ENCODE results near the gene ADM2.

ADM2 gene

DNA sequence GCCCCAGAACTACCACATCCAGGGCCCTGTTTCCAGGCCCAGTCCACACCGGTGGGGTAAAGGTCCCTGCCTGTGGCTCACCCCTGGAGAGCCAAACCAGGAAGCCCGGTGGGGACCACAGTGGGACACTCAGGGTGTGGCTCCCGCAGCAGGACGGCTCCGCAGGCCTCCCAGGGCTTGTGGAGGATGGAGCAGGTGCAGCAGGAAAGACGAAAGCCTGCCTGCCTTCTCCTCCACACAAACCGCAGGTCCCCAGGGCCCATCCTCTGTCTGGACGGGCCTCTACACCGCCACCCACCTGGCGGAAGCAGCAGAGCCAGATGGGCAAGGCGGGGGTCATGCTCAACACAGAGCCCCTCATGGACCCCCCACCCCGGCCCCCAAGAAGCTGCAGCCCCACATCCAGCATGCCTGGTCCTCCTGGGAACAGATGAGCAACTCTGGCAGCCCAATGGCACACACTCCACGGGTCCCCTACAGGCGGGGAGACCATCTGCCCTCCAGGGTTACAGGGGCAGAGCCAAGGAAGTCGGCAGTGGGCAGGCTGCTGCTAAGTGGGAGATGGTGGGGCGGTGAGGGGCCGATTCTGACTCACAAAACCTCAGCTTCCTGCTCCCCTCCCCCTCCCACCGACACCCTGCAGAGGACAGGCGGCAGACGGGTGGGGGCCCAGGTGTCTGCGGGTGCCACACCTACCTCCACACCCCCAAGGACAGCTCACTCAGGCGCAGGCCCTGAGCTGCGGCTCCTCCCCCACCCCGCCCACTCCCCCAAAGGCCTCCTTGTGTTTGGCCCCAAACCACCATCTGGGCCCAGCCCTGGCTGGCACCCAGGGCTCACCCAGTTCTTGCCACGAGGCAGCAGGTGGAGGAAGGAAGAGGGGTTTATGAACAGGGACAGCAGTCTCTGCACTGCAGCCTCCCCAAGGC, 11.7 kb upstream of the ADM2 start:
- DNase-seq, result peak; percentile 76

DNA sequence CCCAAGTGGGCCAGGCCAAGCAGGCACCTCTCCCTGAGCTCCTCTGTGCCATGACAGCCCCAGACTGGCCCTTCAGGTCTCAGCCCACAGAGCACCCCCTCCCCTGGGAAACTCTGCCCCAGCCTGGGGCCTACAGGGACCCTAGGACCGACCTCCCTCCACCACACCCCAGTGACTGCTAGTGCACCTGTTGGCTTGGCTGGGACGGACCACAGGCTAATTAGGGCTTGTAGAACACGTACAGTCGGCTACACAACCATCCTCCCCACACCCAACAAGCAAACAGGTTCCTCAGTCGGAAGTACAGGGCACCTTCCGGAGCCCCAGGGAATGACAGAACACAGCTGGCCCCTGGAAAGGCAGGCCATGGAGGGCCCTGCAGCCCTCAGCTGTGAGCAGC, 10.9 kb upstream of the ADM2 start:
- DNase-seq, result no peak

DNA sequence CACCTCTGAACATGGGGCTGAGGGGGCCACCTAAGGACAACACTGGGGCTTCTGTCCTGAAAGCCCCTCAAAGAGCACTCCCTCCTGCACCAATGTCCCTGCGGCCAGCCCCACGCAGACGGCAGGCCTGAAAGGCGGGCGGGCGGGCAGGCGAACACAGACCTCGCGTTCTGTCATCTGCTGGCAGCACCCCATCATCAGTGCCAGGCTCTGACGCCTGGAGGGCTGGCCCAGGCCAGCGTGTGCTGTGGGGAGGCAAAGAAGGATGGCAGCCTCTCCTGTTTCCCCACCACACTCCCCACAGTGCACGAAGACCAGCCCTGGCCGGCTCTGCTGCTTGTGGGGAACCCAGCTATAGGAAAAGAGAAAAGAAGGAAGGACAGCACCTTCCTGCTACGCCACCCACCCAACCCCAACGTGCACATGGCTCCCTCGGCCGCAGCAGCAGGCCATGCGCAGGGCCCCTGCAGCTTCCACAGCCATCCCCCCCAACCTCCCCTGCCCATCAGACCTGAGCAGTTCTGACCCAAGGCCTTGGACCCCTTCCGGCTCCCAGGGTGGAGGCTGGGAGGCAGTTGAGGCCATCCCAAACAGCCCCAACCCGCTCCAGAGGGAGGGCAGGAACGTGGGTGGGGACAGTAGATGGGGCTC, 10.0 kb upstream of the ADM2 start:
- no peak for DNase-seq

DNA sequence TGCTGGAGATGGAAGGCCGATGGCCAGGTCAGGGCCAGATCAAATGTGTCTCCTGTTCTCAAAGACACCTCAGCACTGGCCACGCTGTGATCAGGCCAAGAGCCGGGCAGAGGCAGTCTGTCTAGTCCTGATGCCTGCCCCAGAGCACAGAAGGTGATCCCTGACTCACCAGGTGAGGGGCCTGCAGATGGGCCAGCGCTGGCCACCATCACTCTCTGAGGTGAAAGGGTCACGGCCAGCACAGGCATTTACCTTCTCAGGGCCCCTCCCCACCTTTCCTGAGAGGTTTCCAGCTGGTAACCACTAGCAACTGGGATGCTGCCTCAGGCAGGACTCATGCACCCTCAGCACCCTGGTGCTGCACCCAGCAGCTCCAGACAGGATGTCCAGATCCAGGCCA, 9.4 kb upstream of the ADM2 start:
- DNase-seq, result no peak

DNA sequence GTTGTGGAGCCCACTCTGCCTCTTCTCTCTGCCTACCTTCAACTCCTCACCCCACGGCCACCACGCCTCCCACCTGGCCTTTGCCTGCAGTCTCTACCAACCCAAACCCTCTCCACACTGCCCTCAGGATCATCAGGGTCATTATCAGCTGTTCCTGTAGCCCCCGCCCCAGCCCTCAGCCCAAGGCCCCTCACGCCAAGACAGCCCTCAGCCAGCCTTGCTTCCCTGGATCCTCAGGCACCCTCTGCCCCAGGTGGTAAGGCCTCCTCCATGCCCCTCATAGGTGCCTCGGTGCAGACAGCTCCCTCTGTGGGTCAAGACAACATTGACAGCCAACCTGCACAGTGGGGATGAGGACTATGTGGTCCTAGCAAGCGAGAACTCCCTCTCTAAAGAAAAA, 8.3 kb upstream of the ADM2 start:
- no peak for DNase-seq

DNA sequence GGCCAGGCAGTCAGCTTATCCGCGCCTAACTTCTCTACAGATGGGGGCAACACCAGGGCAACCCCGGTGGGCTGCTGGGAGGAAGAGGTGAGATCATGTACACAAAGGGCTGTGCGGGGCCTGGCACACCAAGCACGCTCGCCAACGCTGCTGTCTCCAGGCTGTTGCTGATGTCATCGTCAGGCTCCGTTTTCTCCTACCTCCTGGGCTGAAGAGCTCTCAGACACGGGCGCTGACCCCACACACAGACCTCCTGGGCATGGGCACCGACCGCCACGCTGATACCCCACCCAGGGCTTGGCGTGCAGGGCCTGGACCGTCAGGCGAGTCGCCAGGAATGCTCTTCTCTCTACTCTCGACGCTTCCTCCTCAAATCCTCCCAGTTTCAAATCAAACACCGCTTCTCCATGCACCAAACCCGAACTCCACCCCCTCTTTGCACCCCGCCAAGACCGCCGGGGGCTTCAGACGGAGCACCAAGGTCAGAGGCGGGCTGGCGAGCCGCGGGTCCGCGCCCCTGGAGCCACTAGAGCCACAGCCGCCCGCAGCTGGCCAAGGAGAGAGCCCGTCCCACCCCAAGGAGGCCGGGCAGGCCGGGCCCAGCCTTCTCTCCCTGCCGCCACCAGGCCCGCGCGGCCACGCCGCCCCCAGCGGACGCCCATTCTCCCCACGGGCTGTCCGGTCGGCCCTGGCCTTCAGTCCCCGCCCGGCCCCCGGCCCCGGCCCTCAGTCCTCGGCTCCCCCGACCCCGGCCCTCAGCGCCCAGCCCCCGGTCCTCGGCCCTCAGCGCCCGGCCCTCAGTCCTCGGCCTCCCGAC, 7.3 kb upstream of the ADM2 start:
- DNase-seq, result peak; percentile 12

DNA sequence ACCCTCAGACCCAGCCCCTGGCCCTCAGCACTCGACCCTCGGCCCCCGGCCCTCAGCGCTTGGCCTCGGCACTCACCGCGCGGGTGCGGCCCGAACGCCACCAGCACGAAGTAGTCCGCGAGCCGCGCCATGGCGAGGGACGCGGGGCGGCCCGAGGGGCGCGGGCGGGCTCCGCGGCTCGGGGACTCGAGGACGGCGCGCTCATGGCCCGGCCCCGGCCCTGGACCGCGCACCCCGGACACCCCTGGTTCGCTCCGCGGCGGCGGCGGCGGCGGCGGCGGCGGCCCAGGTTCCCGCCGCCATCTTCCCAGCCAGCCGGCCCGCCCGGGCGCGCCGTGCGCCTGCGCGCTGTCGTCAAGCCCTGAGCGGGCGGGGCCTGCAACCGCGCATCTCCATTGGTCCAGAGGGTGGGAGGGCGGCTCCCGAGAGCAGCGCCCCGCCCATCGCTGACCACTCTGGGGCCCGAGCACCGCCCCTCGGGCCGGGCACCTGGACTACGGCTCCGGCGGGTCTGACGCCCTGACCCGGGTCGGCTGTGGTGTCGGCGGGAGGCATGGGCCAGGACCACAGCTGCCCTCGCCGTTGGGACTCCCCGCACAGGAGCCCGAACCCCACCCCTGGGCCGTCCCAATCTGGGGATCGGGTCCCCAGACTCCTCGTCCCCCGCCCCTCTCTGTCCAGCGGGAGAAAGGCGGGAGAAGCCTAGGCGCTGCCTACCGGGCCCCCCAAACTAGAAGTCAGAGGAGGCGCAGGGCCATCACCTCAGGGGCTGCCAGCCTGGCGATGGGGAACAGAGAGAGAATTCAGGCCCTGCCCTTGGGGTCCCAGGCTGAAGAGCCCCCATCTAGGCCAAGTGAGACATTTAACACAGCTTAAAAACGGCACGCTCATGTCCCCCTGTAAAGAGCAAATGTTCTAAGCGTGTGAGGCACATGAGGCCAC, 6.4 kb upstream of the ADM2 start, which contains the start of gene SBF1:
Gene SBF1, minus strand, starts transcription at position 326 of the 942 bp plus-strand sequence. Its CDS starts 195 bp downstream, at position 131.
- DNase-seq, result peak; percentile 50

DNA sequence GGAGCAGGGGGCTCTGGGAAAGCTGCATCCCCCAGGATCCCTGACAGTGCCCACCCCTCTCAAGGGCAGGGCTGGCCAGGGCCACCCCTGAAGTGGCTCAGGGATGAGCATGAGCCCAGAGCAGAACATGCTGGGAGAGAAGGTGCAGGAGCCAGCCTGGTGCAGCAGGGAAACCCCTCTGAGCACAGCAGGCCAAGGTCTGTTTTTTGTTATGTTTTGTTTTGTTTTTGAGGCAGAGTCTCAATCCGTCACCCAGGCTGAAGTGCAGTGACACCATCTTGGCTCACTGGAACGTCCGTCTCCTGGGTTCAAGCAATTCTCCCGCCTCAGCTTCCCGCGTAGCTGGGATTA, 5.7 kb upstream of the ADM2 start:
- no peak for DNase-seq

DNA sequence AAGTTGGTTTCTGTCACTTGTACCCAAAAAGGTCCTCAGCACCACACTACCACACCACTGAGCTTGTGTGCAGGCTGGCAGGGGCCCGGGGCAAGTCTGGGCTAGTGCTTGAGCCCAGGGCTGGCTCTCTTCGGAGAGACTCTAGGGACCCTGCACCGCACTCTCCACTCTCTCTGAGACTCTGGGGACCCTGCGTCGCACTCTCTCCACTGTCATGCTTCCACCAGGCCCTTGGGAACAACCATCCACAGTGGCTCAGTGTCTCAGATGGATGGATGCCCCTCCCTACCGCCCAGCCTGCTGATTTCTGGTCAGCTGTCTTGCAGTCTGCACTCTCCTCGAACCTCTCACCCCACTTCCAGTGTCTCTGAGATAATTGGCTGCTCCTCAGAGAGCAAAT, 4.5 kb upstream of the ADM2 start:
- DNase-seq, result no peak

DNA sequence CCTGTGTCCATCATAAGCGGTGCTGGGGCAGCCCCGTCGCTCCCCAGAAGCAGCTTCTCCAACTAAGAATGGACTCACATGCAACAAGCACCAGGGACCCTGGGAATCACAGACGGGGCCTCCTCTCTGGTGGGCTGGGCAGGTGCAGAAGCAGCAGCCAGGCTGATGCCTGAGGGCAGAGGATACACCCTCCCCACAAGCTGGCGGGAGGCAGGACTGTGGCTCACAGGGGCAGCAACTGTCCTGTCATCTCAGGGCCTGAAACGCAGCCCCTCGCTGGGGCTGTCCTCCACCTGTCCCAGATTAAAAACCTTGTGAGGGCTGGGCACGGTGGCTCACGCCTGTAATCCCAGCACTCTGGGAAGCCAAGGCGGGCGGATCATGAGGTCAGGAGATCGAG, 3.4 kb upstream of the ADM2 start:
- DNase-seq, result no peak

DNA sequence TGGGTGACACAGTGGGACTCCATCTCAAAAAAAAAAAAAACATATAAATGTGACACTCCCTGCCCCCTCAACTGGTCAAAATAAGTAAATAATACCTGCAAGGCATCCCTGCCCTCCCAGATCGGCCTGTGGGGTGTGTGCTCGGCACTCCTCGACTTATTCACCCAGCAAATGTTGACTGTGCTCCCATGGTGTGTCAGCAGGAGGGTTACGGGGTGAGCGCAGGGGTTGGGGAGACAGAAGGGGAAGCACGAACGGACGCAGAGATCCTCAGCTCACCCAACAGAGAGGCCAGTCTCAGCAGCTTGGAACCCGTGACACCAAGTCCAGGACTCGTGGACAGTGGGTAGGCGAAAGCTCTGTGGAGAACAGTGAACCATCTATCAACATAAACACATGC, 1.6 kb upstream of the ADM2 start:
- no peak for DNase-seq

DNA sequence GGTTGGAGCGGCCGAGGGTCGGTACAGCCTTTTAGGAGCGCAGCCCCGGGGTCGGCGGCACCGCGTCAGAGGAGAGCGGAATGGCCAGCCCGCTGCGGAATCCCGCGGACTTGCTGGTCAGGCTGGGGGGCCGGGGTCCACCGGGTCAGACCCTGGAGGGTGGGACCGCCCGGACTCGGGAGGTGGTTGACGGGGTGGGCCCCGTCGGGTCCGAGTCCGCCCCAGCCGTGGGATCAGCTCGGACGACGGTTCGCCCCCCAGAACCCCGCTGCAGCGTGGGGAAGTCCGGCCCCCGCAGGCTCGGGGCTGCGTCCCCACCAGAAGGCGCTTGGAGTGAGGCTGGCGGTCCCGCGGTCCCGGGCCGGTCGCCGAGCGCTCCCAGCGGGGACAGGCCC, 301 bp upstream of the ADM2 start:
- no peak for DNase-seq

DNA sequence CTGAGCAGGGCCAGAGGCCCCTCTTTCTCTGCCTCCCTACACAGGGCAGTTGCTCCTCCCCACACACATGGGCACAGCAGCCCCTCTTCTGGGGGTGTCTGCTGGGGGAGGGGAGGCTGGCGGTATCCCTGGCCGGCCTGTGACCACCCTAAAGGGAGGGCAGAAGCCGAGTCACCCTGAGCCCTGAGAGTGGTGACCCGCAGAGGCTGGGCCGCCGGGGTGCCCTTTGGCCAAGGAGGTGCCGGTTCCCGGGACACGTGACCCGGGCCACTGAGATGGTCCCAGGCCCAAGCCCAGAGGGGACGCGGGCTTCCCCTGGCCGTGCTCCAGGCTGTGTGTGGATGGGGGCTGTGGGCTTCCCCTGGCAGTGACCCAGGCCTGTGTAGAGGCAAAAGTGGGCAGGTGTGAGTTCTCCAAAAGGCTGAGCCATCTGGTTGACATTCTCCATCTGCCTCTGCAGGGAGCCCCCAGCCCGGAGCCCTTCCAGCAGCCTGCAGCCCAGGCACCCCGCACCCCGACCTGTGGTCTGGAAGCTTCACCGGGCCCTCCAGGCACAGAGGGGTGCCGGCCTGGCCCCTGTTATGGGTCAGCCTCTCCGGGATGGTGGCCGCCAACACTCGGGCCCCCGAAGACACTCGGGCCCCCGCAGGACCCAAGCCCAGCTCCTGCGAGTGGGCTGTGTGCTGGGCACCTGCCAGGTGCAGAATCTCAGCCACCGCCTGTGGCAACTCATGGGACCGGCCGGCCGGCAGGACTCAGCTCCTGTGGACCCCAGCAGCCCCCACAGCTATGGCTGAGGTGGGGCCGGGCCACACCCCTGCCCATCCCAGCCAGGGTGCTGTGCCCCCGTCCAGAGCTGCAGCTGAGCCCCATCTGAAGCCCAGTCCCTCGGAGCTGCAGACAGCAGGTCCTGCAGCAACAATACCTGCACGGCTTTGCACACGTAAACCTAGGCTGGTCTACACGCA, 1.0 kb downstream of the ADM2 start:
- peak; percentile 39 for DNase-seq

DNA sequence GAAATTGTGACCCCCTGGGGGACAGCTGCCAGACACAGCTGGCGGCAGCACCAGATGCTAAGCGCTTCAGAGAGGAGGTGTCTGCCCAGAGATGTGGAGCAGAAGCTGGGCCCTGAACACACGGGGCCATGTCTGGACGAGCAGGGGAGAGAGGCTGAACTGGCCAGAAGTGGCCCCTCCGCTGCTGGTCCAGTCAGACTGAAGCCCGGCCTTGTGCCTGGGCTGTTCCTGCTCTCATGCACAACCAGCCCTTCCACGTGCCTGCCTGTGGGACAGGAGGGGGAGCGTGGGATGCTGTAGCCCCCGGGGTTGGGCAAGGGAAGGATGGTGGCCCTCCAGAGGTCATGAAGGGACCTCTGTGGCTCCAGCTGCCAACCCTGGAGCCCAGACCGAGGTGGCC, 1.8 kb downstream of the ADM2 start:
- DNase-seq, result no peak

DNA sequence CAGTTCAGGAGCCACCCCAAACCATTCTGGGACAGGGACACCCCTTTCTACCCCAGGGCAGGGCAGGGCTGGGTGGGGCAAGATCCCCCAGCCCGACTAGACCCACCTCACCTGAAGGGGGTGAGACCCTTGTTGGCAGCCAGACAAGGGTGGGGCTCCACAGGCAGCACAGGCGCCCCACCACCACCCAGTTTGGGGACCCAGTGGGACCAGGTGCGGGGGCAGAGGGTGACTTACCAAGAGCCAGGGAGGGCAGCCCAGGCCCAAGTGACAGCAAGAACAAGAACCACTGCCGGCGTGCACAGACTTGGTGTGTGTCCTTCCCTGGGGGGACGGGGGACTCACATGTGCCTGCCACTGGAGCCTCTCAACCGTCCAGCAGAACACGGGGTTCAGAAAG, 2.2 kb downstream of the ADM2 start:
- no peak for DNase-seq

DNA sequence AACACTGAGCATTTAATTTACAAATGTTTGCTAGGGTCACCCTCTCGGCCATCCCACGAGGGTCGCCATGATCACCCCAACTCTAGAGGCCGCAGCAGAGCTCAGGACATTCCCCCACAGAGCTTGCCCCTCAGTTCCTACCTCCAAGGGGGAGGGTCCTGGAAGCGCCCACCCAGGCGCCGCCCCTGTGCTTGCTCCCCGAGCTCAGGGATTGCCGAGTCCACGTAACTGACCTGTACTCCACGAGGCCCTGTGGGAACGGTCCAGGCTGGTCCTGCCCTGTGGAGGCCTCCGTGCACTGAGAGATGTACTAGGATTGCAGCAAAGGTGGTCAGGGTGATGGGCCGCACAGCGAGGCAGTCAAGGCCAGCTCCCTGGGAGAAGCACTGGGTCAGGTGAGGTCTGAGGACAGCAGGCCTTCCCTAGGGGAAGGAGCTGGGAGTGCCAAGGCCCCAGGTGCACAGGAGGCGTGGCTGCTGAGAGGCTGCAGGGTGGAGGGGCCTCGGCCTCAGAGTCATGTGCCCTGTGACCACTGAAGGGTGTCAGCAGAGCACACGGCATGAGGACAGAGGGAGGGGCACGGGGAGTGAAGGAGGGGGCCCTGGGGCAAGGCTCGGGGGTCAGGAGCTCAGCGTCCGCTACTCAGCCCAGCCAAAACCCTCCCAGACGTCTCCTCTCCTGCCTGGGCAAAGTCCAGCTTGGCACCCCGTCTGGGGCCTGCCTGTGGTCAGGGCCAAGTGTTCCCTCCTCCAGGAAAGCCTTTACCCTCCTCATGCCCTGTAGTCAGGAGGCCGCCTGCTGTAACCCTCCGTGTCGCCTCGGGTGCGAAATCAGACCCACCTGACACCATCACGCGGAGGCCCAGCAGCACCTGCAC, 2.9 kb downstream of the ADM2 start:
- DNase-seq, result no peak

DNA sequence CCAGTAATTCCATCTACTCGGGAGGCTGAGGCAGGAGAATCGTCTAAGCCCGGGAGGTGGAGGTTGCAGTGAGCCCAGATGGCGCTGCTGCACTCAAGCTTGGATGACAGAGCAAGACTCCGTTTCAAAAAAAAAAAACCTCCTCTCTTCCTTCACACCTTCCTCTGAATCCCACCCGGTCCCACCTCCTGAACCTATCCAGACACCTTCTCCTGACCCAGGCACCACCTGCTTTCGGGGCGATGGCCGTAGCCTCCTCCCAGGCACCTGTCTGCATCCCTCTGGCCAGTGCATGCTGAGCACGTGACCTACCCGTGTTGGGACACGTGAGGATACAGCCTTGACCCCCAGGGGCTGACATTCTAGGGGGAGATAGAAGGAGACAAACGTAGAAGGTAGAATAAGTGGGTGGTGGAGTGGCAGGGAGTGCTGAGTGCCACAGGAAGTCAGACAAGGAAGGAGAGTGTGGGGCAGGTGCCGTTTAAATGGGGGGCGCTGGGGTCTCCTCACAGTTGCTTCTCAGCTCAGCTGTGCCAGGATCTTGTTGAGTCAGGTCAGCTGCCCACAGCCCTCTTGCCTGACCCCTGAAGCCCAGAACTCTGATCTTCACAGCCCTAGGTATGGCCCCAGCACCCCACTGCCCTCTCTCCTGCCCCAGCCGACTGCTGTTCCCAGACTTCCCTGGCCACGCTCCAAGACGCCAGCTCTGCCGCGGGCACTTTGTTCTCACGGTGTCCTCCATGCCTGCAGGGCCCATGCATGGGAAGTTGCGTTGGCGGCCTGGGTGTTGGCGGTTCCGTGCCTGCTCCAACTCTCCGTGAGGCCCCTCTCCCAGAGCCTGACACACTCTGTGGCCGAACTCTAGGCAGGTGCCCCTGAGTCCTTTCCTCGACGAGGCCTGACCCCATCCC, 4.1 kb downstream of the ADM2 start:
- DNase-seq, result no peak

DNA sequence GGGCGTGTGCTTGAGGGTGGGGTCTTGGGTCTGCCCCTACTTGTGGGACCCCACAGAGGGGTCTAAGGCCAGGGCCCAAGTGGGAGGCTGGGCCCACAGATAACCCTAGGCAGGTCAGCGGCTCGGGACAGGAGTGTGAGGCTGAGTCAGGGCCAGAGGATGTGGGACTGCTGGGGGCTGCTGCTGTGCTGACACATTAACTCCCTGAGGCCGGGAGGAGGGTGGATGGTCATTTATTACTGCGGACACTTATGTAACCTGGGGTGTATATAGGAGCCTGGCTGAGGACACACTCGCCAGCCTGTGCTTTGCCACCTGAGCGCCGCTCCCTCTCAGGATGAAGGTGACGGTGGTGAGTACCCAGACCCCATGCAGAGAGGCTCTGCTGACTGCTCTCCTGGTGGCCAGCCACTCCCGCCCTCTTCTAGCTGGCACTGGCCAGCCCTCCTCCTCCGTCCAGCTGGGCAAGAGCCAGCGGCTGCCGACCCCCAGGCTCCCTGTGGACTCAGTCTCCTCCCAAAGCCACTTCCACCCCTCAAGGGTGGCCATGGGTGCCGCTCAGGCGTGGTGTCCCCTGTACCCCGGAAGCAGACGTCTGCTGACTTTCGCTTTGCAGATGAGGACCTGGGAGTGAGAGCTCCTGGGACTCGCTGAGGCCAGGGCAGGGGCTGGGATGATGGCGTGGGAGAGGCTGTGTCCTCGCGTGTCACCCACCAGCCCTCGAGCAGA, 5.4 kb downstream of the ADM2 start, which contains the start of gene MIOX:
Gene MIOX, plus strand, starts transcription at position 299 of the 729 bp plus-strand sequence. Its CDS starts 39 bp downstream, at position 338.
- no peak for DNase-seq
